Stimulated activated CD4-positive, alpha-beta T cell treated with anti-CD3 and anti-CD28 coated beads, Interleukin-2, amount 100 ng/mL, for 24 hours (primary cell): ENCODE data around the gene PTTG1IP.
"Not testable (repeated sequence)": the region's sequence is repeated elsewhere in the genome, so short reads cannot be mapped to it uniquely, and the experiment has no call there.

Source experiments
- DNase-seq, 2 donors: peaks; one replicate each; pipeline ENCODE4 v3.0.0-alpha.2; 2020

PTTG1IP gene, protein sequence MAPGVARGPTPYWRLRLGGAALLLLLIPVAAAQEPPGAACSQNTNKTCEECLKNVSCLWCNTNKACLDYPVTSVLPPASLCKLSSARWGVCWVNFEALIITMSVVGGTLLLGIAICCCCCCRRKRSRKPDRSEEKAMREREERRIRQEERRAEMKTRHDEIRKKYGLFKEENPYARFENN

DNA sequence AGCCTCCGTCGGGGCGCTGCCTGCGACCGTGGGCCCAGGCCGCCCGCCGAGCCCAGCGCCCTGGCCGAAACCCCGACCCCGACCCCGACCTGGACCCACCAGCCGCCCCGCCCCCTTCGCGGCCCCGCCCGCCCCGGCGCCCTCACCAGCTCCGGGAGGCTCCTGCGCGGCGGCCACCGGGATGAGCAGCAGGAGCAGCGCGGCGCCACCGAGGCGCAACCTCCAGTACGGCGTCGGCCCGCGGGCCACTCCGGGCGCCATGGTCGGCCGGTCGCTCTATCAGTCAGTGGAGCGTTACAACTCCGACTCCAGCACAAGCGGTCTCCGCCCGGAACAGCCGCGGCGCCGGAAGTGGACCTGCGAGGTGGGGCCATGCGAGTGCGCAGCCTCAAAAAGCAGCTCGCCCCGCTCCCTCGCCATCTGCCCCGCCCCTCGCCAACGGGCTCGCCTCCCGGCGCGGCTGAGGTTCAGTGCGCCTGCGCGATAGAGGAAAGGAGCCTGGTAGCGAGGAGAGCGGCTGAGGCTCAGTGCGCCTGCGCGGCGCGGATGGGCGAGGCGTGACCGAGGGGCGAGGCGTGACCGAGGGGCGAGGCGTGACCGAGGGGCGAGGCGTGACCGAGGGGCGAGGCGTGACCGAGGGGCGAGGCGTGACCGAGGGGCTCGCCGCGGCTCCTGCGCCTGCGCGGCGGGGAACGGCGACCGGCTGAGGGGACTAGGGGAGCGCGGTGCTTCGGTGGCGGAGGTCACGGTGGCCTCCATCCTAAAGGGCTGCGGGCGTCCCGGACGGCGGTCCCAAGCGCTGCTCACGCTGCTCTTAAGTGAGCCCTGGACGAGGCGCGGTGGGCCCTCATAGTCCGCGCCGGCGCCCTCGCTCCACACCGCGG is at the start of gene PTTG1IP:
TSS of gene PTTG1IP (minus strand) at position 335 of the 884 bp plus-strand sequence. CDS start at position 261, 74 bp downstream.
- peak; percentile 99 for DNase-seq

GRCh38 chr21:44921928-44922327 is 48.4 kb upstream of the PTTG1IP start:
- no peak for DNase-seq

DNA sequence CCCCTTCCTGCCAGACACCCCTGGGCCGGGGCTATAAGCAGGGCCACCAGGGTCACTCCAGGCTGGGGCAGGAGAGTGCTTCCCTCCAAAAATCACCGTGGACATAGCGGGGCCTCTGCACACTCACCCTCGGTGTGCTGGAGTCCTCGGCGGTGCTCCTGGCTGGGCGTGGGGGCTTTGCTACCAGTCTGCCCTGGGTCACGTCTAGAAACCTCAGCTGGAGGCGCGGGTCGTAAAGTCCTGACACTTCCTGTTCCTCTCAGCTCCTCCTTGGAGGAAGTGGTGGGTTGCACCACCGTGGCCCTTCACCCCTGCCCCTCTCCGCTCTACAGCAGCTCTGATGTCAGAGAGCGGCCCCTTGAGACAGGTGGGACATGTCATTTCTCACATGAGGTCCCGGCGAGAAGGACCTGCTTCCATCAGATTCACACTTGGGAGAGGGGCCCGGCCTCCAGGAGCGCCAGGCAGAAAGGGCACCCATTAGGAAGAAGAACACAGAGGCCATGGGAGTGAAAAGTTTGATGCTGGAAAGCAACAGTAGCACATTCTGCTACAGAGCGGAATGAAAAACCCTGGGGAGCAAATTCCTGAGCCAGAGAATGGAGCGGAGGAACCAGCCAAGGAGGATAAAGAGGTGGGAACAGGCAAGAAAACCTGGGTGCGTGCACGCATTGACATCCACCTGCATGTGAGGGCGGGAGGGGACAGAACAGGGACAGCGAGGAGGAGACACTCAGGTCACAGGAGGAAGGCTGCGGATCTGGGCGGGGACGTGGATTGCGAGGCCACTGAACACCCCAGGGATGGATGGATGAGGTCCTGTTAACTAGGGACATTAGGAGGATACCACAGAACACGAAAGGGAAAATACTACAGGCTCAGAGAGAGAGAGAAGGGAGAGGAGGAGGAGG is 47.5 kb upstream of the PTTG1IP start, which contains the start of gene ITGB2:
TSS of gene ITGB2 (minus strand) at position 206 of the 911 bp plus-strand sequence. CDS start 10,117 bp downstream, outside the sequence.
- peak; percentile 70 to 77 for DNase-seq

DNA sequence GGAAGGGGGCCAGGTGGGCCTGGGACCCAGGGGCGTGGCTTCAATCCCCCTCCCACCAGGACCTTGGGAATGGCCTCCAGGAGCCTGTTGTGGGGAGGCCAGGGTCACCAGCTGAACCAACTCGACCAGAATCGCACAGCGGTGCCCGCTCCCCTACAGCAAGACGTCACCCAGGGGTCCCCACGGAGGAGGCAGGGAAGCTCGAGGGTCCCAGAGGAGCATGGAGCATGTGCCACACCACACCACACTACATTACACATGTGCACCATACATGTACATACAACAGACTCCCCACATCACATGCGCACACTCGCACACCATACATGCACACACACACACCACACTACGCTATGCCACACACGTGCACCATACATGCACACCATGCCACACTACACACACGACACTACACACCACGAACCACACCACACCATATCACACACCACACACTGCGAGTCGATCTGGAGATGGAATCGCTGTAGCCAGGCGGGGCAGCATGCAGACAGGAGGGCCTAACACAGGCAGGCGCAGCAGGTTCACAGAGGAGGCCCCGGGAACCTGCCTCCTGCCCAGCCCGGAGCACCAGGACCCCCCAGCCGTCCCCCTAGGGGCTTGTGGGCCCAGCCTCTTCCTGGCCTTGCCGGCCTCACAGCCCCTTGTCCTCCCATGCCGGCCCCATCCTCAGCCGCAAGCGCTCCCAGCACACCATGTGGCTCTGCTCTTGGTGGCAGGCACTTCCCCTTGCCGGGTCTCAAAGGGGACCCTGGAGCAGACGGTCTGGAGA is 46.6 kb upstream of the PTTG1IP start:
- DNase-seq, result peak; percentile 32 to 42

DNA sequence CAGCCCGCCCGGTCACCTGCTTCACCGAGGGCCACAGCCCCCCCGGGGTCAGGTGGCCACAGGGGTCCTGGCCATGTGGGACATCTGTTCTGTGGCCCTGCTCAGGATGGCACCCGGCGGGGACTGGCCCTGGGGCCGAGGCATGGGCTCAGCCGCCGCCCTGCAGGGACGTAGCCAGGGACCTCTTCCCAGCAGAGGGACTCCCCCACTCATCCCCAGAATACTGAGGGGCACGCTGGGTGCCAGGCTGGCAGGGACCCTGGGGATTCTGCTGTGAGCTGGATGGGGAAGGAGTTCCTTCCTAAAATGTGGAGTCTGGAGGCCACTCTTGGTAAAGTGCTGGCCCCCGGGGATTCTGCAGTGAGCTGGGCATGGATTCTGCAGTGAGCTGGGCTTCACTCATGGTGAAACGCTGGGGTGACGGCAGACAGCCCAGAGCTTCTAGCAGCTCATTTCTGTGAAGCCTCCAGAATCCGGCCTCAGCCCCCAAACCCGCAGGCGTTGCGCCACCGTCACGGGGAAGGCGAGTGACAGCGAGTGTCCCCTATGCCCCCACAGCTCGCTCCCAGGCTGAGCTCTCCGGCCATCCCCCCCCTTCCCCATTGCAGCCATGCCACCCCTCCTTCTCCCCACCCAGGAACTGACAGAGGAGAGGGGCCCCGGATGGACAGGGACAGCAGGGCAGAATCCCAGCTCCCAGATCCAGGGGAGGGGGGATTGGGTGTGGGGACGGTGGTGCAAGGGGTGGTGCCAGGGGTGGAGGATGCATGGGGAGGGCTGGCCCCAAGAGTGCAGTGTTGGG is 45.8 kb upstream of the PTTG1IP start:
- no peak for DNase-seq

DNA sequence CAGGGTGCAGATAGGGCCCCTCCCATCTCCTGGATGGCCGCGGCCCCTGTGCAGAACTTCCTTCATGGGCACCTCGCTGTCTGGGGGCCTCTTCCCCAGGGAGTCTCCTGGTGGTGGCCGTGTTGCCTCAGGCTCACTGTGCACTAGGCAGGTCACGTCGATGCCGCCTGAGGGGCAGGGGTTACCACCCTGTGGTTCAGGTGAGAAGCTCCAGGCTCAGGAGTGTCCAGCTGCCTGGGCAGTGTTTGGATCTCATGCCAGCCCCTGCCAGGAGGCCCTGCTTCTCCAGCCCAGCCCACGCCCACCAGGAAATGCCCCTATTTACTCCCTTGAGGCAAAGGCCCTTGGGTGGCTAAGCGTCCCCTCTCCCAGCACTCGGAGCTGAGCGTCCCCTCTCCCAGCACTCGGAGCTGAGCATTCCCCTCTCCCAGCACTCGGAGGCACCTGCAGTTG is 45.1 kb upstream of the PTTG1IP start:
- DNase-seq, result no peak

DNA sequence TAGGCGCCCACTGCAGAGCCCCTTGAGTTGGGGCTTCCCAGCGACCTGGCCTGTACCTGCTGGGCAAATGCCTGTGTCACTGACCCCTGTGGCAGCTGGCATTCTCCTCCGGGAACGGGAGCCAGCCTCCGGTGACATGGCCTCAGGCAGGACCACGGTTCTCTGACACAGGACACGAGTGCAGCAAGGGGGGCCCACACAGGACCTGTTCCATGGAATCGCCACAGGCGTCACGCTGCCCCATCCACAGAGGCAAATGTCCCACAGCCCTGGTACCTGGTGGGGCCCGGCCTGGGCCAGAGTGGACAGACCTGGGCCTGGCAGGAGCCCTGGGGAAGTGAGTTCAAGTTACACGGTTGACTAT is 44.6 kb upstream of the PTTG1IP start:
- no peak for DNase-seq

- DNase-seq, result no peak
Measured at GRCh38 chr21:44917446-44918106, 44.1 kb upstream of the PTTG1IP start.

- no peak for DNase-seq
Measured at GRCh38 chr21:44916965-44917364, 43.5 kb upstream of the PTTG1IP start.

DNA sequence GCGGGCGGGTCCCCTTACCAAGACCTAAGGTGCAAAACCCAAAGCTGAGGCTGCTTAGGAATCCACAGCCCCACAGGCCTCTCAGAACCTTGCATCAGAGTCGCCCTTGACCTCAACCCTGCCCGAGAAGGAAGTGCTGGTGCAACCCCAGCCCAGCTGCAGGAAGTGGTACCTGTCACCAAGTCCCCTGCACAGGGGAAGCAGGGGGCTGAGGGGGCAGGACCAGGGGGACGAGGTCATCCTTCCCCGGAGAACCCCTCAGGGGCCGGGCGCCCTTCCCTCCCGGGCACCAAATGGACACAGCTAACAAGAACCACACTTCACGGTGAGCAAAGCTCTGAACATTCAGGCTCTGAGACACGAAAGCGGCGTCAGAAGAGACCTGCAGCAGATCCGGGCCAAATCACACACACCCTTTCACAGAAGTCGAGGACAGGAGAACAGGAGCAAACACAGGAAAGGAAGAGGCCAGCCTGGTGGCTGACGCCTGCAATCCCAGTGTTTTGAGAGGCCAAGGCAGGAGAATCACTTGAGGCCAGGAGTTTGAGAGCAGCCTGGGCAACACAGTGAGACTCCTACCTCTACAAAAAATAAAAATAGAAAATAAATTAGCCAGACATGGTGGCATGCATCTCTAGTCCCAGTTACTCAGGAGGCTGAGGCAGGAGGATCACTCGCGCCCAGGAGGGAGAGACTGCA is 40.8 kb upstream of the PTTG1IP start:
- peak; percentile 48 to 64 for DNase-seq

GRCh38 chr21:44913425-44914175 is 40.1 kb upstream of the PTTG1IP start:
- DNase-seq, result no peak

DNA sequence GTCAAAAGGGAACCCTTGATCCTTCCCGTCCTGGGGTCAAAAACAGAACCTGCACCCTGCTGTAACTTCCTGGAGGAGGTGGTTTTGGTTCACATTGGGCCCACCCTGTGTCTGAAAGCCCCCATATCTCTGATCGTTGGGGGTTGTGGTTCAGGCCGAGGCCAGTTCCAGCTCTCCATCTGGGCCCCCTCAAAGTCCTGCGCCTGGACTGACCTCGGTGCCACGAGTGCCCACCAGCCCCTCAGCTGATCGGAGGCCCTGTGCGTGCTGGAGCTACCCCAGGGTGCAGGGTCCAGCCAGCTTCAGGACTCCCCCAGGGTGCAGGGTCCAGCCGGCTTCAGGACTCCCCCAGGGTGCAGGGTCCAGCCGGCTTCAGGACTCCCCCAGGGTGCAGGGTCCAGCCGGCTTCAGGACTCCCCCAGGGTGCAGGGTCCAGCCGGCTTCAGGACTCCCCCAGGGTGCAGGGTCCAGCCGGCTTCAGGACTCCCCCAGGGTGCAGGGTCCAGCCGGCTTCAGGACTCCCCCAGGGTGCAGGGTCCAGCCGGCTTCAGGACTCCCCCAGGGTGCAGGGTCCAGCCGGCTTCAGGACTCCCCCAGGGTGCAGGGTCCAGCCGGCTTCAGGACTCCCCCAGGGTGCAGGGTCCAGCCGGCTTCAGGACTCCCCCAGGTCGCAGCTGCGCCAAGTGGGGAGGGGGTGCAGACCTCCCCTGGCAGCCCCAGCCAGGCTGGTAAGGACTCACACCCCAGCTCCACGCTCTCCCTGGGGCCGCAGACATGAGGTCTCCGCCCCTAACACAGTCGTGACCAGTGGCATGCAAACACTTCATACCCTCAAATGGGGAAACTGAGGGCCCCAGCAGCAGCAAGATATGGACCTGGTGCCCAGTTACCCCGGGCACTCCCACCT is 39.3 kb upstream of the PTTG1IP start:
- not testable (repeated sequence) for DNase-seq

- no peak for DNase-seq
Measured at GRCh38 chr21:44912158-44912473, 38.6 kb upstream of the PTTG1IP start.

DNA sequence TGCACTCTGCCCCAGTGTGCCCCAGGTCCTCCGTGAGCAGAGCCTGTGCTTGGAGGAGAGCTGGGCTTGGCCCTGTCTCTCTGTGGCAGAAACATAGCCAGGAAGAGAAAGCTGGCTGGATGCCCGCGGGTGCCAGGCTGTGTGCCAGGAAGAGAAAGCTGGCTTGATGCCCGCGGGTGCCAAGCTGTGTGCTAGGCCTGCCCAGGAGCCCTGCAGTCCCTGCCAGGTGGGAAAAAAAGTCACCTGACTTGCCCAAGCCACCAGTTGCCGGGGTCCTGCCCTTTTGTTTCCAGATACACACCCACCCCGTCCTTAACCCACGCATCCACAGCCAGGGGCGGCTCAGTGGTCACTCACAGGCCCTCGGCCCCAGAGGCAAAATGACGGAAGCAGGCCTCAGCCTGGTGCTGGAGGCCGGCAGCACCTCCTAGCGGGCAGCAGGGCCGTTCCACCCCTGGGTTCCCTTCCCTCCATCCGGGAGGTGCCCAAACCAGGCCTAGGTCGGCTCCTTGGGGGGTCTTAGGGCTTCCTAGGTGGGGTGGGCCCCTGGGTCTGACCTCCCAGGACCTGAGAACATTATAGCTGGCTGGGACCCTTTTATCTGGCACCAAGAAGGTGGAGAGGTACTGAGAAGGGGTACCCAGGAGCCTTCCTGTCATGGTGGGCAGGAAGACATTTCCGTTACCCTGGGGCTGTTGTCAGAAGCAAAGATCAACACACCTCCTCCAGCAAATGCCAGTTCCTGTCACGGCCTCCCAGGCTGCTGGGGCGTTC is 38.1 kb upstream of the PTTG1IP start:
- DNase-seq, result peak; percentile 59 to 63

GRCh38 chr21:44911068-44911383 is 37.5 kb upstream of the PTTG1IP start:
- DNase-seq, result no peak

GRCh38 chr21:44910229-44911067 is 37.0 kb upstream of the PTTG1IP start:
- DNase-seq, result no peak

DNA sequence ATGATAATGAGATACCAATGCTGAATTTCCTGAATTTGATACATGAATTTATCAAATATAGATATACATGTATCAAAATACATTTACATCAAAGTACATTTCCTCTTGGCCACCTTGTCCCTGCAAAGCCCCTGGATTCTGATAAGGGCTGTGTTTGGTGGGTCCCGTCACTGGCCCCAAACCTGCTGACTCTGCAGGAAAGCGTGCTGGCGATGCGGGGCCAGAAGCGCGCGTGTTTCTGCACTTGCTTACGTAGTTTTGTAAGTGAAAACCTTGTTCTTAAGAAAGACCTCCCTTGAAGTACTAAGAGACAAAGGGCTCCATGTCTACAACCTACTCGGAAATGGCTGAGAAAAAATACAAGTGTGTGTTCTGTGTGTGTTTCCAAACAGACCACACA is 36.2 kb upstream of the PTTG1IP start:
- DNase-seq, result no peak
